Cardiac fibroblast (primary cell): Measurements from ENCODE around the gene ACOXL.

Experiments
- DNase-seq, 2 donors: peaks; one replicate each; pipeline versions ENCODE4 v3.0.0 to v3.0.0-alpha.2; 2010; ENCODE audit warnings: low read depth in 2 of 2
- H3K4me3 ChIP-seq, 2 donors: replicated peaks in 1 of 2; 1 replicate in 1 of 2; 2 replicates in 1 of 2; pipeline ENCODE4 v1.5.1; 2011; ENCODE audit warnings: low read depth in 2 of 2, low read length in 2 of 2, mild to moderate bottlenecking in 2 of 2, moderate library complexity in 1 of 2
- CTCF ChIP-seq: IDR thresholded peaks from one replicate; pipeline ENCODE4 v1.5.1; 2011; ENCODE audit warnings: low read depth, mild to moderate bottlenecking, low read length, inconsistent platforms

Gene ACOXL

GRCh38 chr2:110843496-110843895 lies 111.1 kb downstream of the ACOXL start:
- H3K4me3 ChIP-seq: no peak overlapping the region
- DNase-seq: no peak
- no peak for TF ChIP-seq CTCF

GRCh38 chr2:110843959-110844510 lies 111.7 kb downstream of the ACOXL start:
- TF ChIP-seq CTCF: no peak
- no peak for DNase-seq
- no peak overlapping the region for H3K4me3 ChIP-seq

- no peak overlapping the region for H3K4me3 ChIP-seq
- DNase-seq: no peak
- TF ChIP-seq CTCF: no peak
These were observed 115.3 kb downstream of the ACOXL start for GRCh38 chr2:110847651-110848050.

GRCh38 chr2:110848071-110848470 lies 115.7 kb downstream of the ACOXL start:
- DNase-seq: no peak
- TF ChIP-seq CTCF: no peak
- no peak overlapping the region for H3K4me3 ChIP-seq

GRCh38 chr2:110848519-110849030 lies 116.2 kb downstream of the ACOXL start:
- no peak for TF ChIP-seq CTCF
- H3K4me3 ChIP-seq: no peak overlapping the region
- no peak for DNase-seq

GRCh38 chr2:110851531-110851930 lies 119.2 kb downstream of the ACOXL start:
- DNase-seq: no peak
- TF ChIP-seq CTCF: no peak
- H3K4me3 ChIP-seq: no peak overlapping the region

GRCh38 chr2:110852051-110852450 lies 119.7 kb downstream of the ACOXL start:
- TF ChIP-seq CTCF: no peak
- DNase-seq: no peak
- H3K4me3 ChIP-seq: no peak overlapping the region
